A549 (cell line): ENCODE data around the gene TOR1B. TPM values are rescaled to one million over a fixed set of nuclear protein-coding genes. Genes with fewer than 3 reads are reported as not detected.

ENCODE experiments used
- ATAC-seq, 2 experiments: fragments of 200-7000 bp in 1 of 2; fragments of >200 bp in 1 of 2; cut with Nextera tagmentation in 1 of 2; cut with Tn5 transposase in 1 of 2; 3 replicates each; pipeline versions ENCODE4 v1.8.0 to v1.9.1; 2018 to 2020; ENCODE audit warnings: mild to moderate bottlenecking in 1 of 2, moderate library complexity in 1 of 2
- CTCF ChIA-PET: fragments of 300-600 bp; sonication (Branson Sonifier 250); formaldehyde crosslinking; extraction: SDS; loops from one replicate; lab custom pipeline; 2021; ENCODE audit warnings: antibody characterized with exemption, inconsistent platforms; lab: Yijun Ruan, JAX
- POLR2A ChIA-PET: fragments of 350-600 bp; formaldehyde crosslinking; extraction: SDS; loops from one replicate; lab custom pipeline; 2021; ENCODE audit warnings: antibody characterized with exemption, inconsistent platforms; lab: Yijun Ruan, JAX
- DNase-seq, 2 experiments: peaks; one replicate each; pipeline versions ENCODE4 v3.0.0 to v3.0.0-alpha.2; 2011 to 2016; ENCODE audit warnings: low read depth in 1 of 2, low spot score in 1 of 2
- FAIRE-seq: peaks from 2 replicates; lab custom pipeline; 2011; peaks lifted over from hg19 to GRCh38; lab: Jason Lieb, UNC
- H3K27ac ChIP-seq, 2 experiments: fragments of >200 bp; sonication (Bioruptor Twin); formaldehyde crosslinking; 3 replicates each; pipeline ENCODE4 v1.5.1; 2016 to 2017
- H3K4me1 ChIP-seq: fragments of >200 bp; sonication (Bioruptor Twin); formaldehyde crosslinking; 3 replicates; pipeline ENCODE4 v1.6.1; 2016
- H3K4me2 ChIP-seq: fragments of >200 bp; sonication (Bioruptor Twin); formaldehyde crosslinking; 3 replicates; pipeline ENCODE4 v1.6.1; 2016
- H3K4me3 ChIP-seq: fragments of >200 bp; sonication (Bioruptor Twin); formaldehyde crosslinking; 3 replicates; pipeline ENCODE4 v1.5.1; 2016
- H3K9me3 ChIP-seq: fragments of >200 bp; sonication (Bioruptor Twin); formaldehyde crosslinking; 3 replicates; pipeline ENCODE4 v1.6.1; 2016
- BHLHE40 ChIP-seq: IDR thresholded peaks from 2 replicates; pipeline ENCODE4 v1.6.1; 2012; ENCODE audit warnings: low read depth, low read length, inconsistent platforms
- CBX2 ChIP-seq: fragments of 200-600 bp; sonication (generic); IDR thresholded peaks from 2 replicates; pipeline ENCODE4 v1.6.1; 2016; ENCODE audit warnings: low read depth, mild to moderate bottlenecking, borderline replicate concordance
- FOSL2 ChIP-seq, 2 experiments: fragments of 450-650 bp in 1 of 2; fragments of >200 bp in 1 of 2; sonication (Bioruptor Twin) in 1 of 2; formaldehyde crosslinking; IDR thresholded peaks; 2 replicates each; pipeline versions ENCODE4 v1.5.0 to v1.6.1; 2016 to 2020; ENCODE audit warnings: mild to moderate bottlenecking in 1 of 2, moderate library complexity in 1 of 2
- HDAC2 ChIP-seq: fragments of 200-600 bp; sonication (generic); IDR thresholded peaks from 2 replicates; pipeline ENCODE4 v1.6.1; 2016
- HOXB5 ChIP-seq: fragments of 250-450 bp; sonication (Bioruptor Pico); IDR thresholded peaks from 2 replicates; pipeline ENCODE4 v1.5.0; 2020; ENCODE audit warnings: mild to moderate bottlenecking, moderate library complexity
- JUNB ChIP-seq: fragments of >200 bp; sonication (Bioruptor Twin); formaldehyde crosslinking; IDR thresholded peaks from 2 replicates; pipeline ENCODE4 v1.6.1; 2016
- NPAS2 ChIP-seq: fragments of 250-450 bp; sonication (Bioruptor Pico); IDR thresholded peaks from 2 replicates; pipeline ENCODE4 v1.8.0; 2022; ENCODE audit warnings: mild to moderate bottlenecking, moderate library complexity, borderline replicate concordance
- POLR2A ChIP-seq: IDR thresholded peaks from 2 replicates; pipeline ENCODE4 v1.6.1; 2012; ENCODE audit warnings: mild to moderate bottlenecking, low read length
- RARB ChIP-seq: fragments of 250-450 bp; sonication (Bioruptor Pico); IDR thresholded peaks from 2 replicates; pipeline ENCODE4 v1.8.0; 2021; ENCODE audit warnings: mild to moderate bottlenecking, moderate library complexity
- REST ChIP-seq: fragments of 200-600 bp; sonication (generic); IDR thresholded peaks from 2 replicates; pipeline ENCODE4 v1.6.1; 2016; ENCODE audit warnings: antibody characterized with exemption, mild to moderate bottlenecking, moderate library complexity
- SMC3 ChIP-seq: fragments of >200 bp; sonication (Bioruptor Twin); formaldehyde crosslinking; IDR thresholded peaks from 3 replicates; pipeline ENCODE4 v1.6.1; 2018; ENCODE audit warnings: inconsistent platforms
- ZNF302 ChIP-seq: fragments of 250-450 bp; sonication (Bioruptor Pico); IDR thresholded peaks from 2 replicates; pipeline ENCODE4 v1.9.0; 2021; ENCODE audit warnings: inconsistent platforms, mild to moderate bottlenecking, moderate library complexity
- WGBS: methylation state at CpG from one replicate; pipeline ENCODE4 v1.1.6; 2017; ENCODE audit errors: missing lambda C conversion rate; 5-methylcytosine and 5-hydroxymethylcytosine counted together
- polyA plus RNA-seq, 4 experiments: library from polyadenylated mRNA; depleted of rRNA in 3 of 4; stranded (reverse); fragments of >200 nt; fragmentation: RNase III in 1 of 4; extraction: RNeasy Plus Mini Kit Qiagen cat#74134 plus additional on column Dnase treatment in 1 of 4; gene quantifications; 2 replicates in 3 of 4; 3 replicates in 1 of 4; pipeline ENCODE4 v1.2.3, GENCODE V29; 2011 to 2017
- TF ChIP-seq, protein P1 (sequence below): fragments of 250-450 bp; sonication (Bioruptor Pico); IDR thresholded peaks from 2 replicates; pipeline ENCODE4 v1.5.0; 2021; ENCODE audit warnings: mild to moderate bottlenecking, moderate library complexity, borderline replicate concordance

The TOR1B gene
- polyA plus RNA-seq, 2 of the 4 experiments (the other 2 are of a cell fraction), result 24.9 to 32.4 TPM

DNA sequence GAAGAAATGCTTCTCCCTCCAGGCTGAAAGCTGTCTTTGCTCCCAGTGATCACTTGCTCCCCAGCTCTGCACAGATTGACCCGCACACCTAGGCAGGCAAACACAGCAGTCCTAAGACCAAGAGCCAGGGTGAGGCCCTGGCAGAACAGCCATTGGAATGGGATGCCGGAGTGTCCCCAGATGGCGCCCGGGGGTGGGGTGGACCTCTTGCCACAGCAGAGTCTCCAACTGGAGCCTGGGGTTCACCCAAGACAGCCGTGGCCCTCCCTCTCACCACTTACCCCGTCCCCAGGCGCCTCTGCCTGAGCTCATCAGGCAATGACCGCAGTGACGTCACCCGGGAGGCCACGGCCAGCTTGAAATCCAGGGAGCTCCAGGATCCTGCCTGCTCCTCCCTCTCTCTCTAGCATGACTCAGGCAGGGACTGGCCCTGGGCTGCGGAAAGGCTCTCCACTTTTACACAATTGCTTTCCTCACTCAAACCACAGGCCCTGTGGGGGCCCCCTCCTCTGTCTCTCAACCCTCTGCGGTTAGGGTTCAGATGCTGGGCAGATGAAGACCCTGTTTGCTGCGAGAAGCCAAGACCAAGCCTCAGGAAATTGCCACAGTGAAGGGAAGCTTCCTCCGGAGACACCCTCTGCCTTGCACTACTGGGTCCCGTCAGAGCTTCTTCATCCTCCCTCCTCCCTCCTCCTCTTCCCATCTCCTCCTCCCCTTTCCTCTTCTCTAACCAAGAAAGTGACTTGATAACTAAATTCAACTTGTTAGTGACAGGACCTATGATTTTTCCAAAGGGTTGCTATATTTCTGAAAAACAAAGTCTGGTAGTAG lies 25.8 kb upstream of the TOR1B start (continued):
- TF ChIP-seq REST, result no peak
- peak; percentile 66 for TF ChIP-seq JUNB
- no peak for TF ChIP-seq NPAS2 (CRISPR knock-in tag)
- no peak for TF ChIP-seq CBX2
- TF ChIP-seq SMC3, result no peak
- TF ChIP-seq FOSL2 (IDR thresholded peaks at IDR 0.05), result no peak; the same call in none of the 2 replicates
- peak; percentile 97 for TF ChIP-seq FOSL2 (CRISPR knock-in tag; IDR thresholded peaks at IDR 0.05)
- peak; percentile 42 for TF ChIP-seq POLR2A
- no peak for TF ChIP-seq BHLHE40

DNA sequence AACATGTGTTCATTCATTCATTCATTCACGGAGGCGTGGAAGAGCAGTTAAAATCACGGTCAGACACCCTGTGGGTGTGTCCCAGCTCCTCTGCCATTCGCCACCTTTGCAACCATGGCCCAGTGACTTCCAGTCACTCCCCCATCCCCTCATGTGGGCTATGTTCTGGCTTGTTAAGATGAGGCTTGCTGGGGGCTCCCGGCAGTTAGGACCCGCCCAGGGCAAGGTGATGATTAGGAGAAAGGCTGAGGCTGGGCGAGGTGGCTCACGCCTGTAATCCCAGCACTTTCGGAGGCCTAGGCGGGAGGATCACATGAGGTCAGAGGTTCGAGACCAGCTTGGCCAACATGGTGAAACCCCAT lies 25.2 kb upstream of the TOR1B start:
- DNase-seq (no peak), ATAC-seq (no peak), FAIRE-seq (no peak)
- POLR2A ChIA-PET, result interaction anchor here (0.6 to 3.5 kb wide), 9 partner anchors 10 to 138 kb away, joined by 3 to 27 read pairs (median 11); partner anchors contain the start of gene PTGES
- Histone ChIP-seq H3K9me3 (no peaks in the 10 kb centered on the region), H3K4me2 (peak overlapping the region; percentile 73), H3K4me1 (peaks cover 65% of the 10 kb centered on the region), H3K4me3 (no peak overlapping the region), H3K27ac (peak overlapping the region; percentile 88 to 89)
- 71% methylated on average over 10 of the region's 11 CpGs for WGBS
- TF ChIP-seq ZNF302 (CRISPR knock-in tag) (no peak), SMC3 (no peak), RARB (no peak), HDAC2 (no peak), HOXB5 (CRISPR knock-in tag) (0 out of 2 replicates have a peak, but pooled peaks have one; percentile 10), REST (no peak)
- TF ChIP-seq, protein P1, sequence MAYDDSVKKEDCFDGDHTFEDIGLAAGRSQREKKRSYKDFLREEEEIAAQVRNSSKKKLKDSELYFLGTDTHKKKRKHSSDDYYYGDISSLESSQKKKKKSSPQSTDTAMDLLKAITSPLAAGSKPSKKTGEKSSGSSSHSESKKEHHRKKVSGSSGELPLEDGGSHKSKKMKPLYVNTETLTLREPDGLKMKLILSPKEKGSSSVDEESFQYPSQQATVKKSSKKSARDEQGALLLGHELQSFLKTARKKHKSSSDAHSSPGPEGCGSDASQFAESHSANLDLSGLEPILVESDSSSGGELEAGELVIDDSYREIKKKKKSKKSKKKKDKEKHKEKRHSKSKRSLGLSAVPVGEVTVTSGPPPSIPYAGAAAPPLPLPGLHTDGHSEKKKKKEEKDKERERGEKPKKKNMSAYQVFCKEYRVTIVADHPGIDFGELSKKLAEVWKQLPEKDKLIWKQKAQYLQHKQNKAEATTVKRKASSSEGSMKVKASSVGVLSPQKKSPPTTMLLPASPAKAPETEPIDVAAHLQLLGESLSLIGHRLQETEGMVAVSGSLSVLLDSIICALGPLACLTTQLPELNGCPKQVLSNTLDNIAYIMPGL (CRISPR knock-in tag), result no peak
- CTCF ChIA-PET, result interaction anchor here (0.8 to 26.1 kb wide), 16 partner anchors 8 to 659 kb away, joined by 3 to 1179 read pairs (median 4); partner anchors contain the start of genes ASB6 and PTGES
